HEK293 (cell line): ENCODE results near the gene PRKAG2.

Source experiments
- AEBP2 ChIP-seq: fragments of 450-650 bp; formaldehyde crosslinking; IDR thresholded peaks from 2 replicates; pipeline ENCODE4 v1.5.1; 2016; ENCODE audit warnings: missing biosample characterization, missing genetic modification characterization, borderline replicate concordance
- CTCF ChIP-seq: fragments of 450-650 bp; formaldehyde crosslinking; IDR thresholded peaks from 2 replicates; pipeline ENCODE4 v1.5.1; 2016; ENCODE audit warnings: missing biosample characterization, missing genetic modification characterization
- EGR2 ChIP-seq: fragments of 450-650 bp; formaldehyde crosslinking; IDR thresholded peaks from 2 replicates; pipeline ENCODE4 v1.5.1; 2016; ENCODE audit warnings: low read depth, missing biosample characterization, missing genetic modification characterization
- GFI1B ChIP-seq: fragments of 450-650 bp; formaldehyde crosslinking; IDR thresholded peaks from 2 replicates; pipeline ENCODE4 v1.5.1; 2016; ENCODE audit warnings: missing biosample characterization, missing genetic modification characterization
- GLIS1 ChIP-seq: fragments of 450-650 bp; formaldehyde crosslinking; IDR thresholded peaks from 2 replicates; pipeline ENCODE4 v1.5.1; 2016; ENCODE audit warnings: missing biosample characterization, missing genetic modification characterization
- GLIS2 ChIP-seq: fragments of 450-650 bp; formaldehyde crosslinking; IDR thresholded peaks from 2 replicates; pipeline ENCODE4 v1.5.1; 2016; ENCODE audit warnings: missing biosample characterization, missing genetic modification characterization
- KLF10 ChIP-seq: fragments of 450-650 bp; IDR thresholded peaks from 2 replicates; pipeline ENCODE4 v1.5.1; 2018; ENCODE audit warnings: missing biosample characterization, mild to moderate bottlenecking, missing genetic modification characterization
- MEIS1 ChIP-seq: sonication (generic); formaldehyde crosslinking; IDR thresholded peaks from 2 replicates; pipeline ENCODE4 v1.8.1; 2022; ENCODE audit warnings: missing genetic modification reagents, mild to moderate bottlenecking, borderline replicate concordance
- MZF1 ChIP-seq: fragments of 450-650 bp; formaldehyde crosslinking; IDR thresholded peaks from 2 replicates; pipeline ENCODE4 v1.5.1; 2017; ENCODE audit warnings: missing biosample characterization, missing genetic modification characterization, borderline replicate concordance
- OVOL3 ChIP-seq: fragments of 450-650 bp; formaldehyde crosslinking; IDR thresholded peaks from 2 replicates; pipeline ENCODE4 v1.5.1; 2016; ENCODE audit warnings: missing biosample characterization, missing genetic modification characterization
- PRDM10 ChIP-seq: fragments of 450-650 bp; formaldehyde crosslinking; IDR thresholded peaks from 2 replicates; pipeline ENCODE4 v1.5.1; 2016; ENCODE audit warnings: missing biosample characterization, missing genetic modification characterization
- SETDB1 ChIP-seq: IDR thresholded peaks from one replicate; pipeline ENCODE4 v1.6.1; 2017; ENCODE audit warnings: mild to moderate bottlenecking, low read length, moderate library complexity, mixed read lengths; ENCODE audit not compliant: insufficient read length
- SP3 ChIP-seq: fragments of 450-650 bp; formaldehyde crosslinking; IDR thresholded peaks from 2 replicates; pipeline ENCODE4 v1.5.1; 2016; ENCODE audit warnings: missing biosample characterization, missing genetic modification characterization
- SP7 ChIP-seq: fragments of 450-650 bp; formaldehyde crosslinking; IDR thresholded peaks from 2 replicates; pipeline ENCODE4 v1.5.1; 2016; ENCODE audit warnings: missing biosample characterization, missing genetic modification characterization
- TRIM28 ChIP-seq: IDR thresholded peaks from 2 replicates; pipeline ENCODE4 v1.6.1; 2011; ENCODE audit warnings: low read length, control low read depth, borderline replicate concordance
- ZBTB8A ChIP-seq: fragments of 450-650 bp; formaldehyde crosslinking; IDR thresholded peaks from 2 replicates; pipeline ENCODE4 v1.5.1; 2016; ENCODE audit warnings: missing biosample characterization, missing genetic modification characterization
- ZFHX2 ChIP-seq: fragments of 450-650 bp; formaldehyde crosslinking; conservative IDR thresholded peaks from 2 replicates; pipeline ENCODE4 v1.5.1; 2016; ENCODE audit warnings: missing biosample characterization, missing genetic modification characterization
- ZFP3 ChIP-seq: fragments of 450-650 bp; formaldehyde crosslinking; IDR thresholded peaks from 2 replicates; pipeline ENCODE4 v1.5.1; 2016; ENCODE audit warnings: low read depth, missing biosample characterization, missing genetic modification characterization
- ZNF112 ChIP-seq: fragments of 450-650 bp; formaldehyde crosslinking; IDR thresholded peaks from 2 replicates; pipeline ENCODE4 v1.5.0; 2017; ENCODE audit warnings: missing biosample characterization, missing genetic modification characterization
- ZNF157 ChIP-seq: fragments of 450-650 bp; formaldehyde crosslinking; IDR thresholded peaks from 2 replicates; pipeline ENCODE4 v1.5.1; 2016; ENCODE audit warnings: missing biosample characterization, missing genetic modification characterization
- ZNF169 ChIP-seq: fragments of 450-650 bp; formaldehyde crosslinking; IDR thresholded peaks from 2 replicates; pipeline ENCODE4 v1.5.1; 2016; ENCODE audit warnings: missing biosample characterization, missing genetic modification characterization
- ZNF2 ChIP-seq: fragments of 450-650 bp; formaldehyde crosslinking; IDR thresholded peaks from 2 replicates; pipeline ENCODE4 v1.5.1; 2016; ENCODE audit warnings: missing biosample characterization, missing genetic modification characterization
- ZNF202 ChIP-seq: fragments of 450-650 bp; formaldehyde crosslinking; IDR thresholded peaks from 2 replicates; pipeline ENCODE4 v1.5.1; 2016; ENCODE audit warnings: missing biosample characterization, missing genetic modification characterization, borderline replicate concordance
- ZNF221 ChIP-seq: fragments of 450-650 bp; formaldehyde crosslinking; IDR thresholded peaks from 2 replicates; pipeline ENCODE4 v1.5.1; 2017; ENCODE audit warnings: missing biosample characterization, missing genetic modification characterization, borderline replicate concordance
- ZNF37A ChIP-seq: fragments of 450-650 bp; IDR thresholded peaks from 2 replicates; pipeline ENCODE4 v1.5.1; 2018; ENCODE audit warnings: missing biosample characterization, missing genetic modification characterization
- ZNF394 ChIP-seq: fragments of 450-650 bp; formaldehyde crosslinking; IDR thresholded peaks from 2 replicates; pipeline ENCODE4 v1.5.1; 2016; ENCODE audit warnings: missing biosample characterization, missing genetic modification characterization, mild to moderate bottlenecking, moderate library complexity, borderline replicate concordance
- ZNF426 ChIP-seq: fragments of 450-650 bp; formaldehyde crosslinking; IDR thresholded peaks from 2 replicates; pipeline ENCODE4 v1.5.1; 2017; ENCODE audit warnings: missing biosample characterization, missing genetic modification characterization, mild to moderate bottlenecking, inconsistent platforms, moderate library complexity
- ZNF48 ChIP-seq: fragments of 450-650 bp; formaldehyde crosslinking; IDR thresholded peaks from 2 replicates; pipeline ENCODE4 v1.5.1; 2016; ENCODE audit warnings: missing biosample characterization, missing genetic modification characterization
- ZNF530 ChIP-seq: fragments of 450-650 bp; formaldehyde crosslinking; IDR thresholded peaks from 2 replicates; pipeline ENCODE4 v1.5.1; 2016; ENCODE audit warnings: low read depth, missing biosample characterization, missing genetic modification characterization
- ZNF561 ChIP-seq: fragments of 450-650 bp; IDR thresholded peaks from 2 replicates; pipeline ENCODE4 v1.5.1; 2018; ENCODE audit warnings: missing biosample characterization, missing genetic modification characterization, borderline replicate concordance
- ZNF585B ChIP-seq: fragments of 450-650 bp; formaldehyde crosslinking; IDR thresholded peaks from 2 replicates; pipeline ENCODE4 v1.5.1; 2016; ENCODE audit warnings: missing biosample characterization, missing genetic modification characterization
- ZNF596 ChIP-seq: fragments of 450-650 bp; IDR thresholded peaks from 2 replicates; pipeline ENCODE4 v1.5.0; 2018; ENCODE audit warnings: missing biosample characterization, mild to moderate bottlenecking, missing genetic modification characterization, moderate library complexity
- ZNF658 ChIP-seq: fragments of 450-650 bp; formaldehyde crosslinking; IDR thresholded peaks from 2 replicates; pipeline ENCODE4; 2016; ENCODE audit warnings: missing biosample characterization, missing genetic modification characterization
- ZNF707 ChIP-seq: fragments of 450-650 bp; formaldehyde crosslinking; IDR thresholded peaks from 2 replicates; pipeline ENCODE4 v1.5.1; 2016; ENCODE audit warnings: missing biosample characterization, missing genetic modification characterization
- ZNF747 ChIP-seq: fragments of 450-650 bp; formaldehyde crosslinking; IDR thresholded peaks from 2 replicates; pipeline ENCODE4 v1.5.1; 2016; ENCODE audit warnings: missing biosample characterization, missing genetic modification characterization
- ZNF768 ChIP-seq: fragments of 450-650 bp; formaldehyde crosslinking; IDR thresholded peaks from 2 replicates; pipeline ENCODE4 v1.5.1; 2018; ENCODE audit warnings: missing biosample characterization, mild to moderate bottlenecking, missing genetic modification characterization
- ZNF777 ChIP-seq: fragments of 450-650 bp; formaldehyde crosslinking; IDR thresholded peaks from 2 replicates; pipeline ENCODE4 v1.5.1; 2017; ENCODE audit warnings: missing biosample characterization, missing genetic modification characterization, borderline replicate concordance

PRKAG2 gene

DNA sequence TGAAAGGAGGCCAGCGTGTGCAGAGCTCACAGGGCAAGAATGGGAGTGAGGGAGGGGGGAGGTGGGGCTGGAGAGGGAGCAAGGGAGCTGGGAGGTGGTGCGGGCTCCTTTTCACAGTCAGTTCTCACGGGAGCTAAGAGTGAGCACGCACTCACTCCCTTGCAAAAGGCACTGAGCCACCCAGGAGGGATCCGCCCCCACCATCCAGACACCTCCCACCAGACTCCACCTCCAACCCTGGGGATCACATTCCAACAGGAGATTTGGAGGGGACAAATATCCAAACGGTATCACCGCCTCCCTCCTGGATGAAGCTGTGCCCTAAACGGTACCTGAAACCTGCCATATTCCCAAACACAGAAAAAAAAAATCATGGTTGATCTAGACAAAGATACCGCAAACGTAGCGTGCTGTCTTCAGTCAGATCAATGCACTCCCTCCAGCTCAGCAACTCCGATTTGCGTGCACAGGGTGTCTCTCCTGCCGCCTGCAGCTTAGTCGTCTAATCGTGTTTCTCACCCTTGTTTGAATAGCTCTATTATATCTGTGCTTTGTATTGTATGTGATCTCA lies 20.3 kb upstream of the PRKAG2 start (continued):
- TF ChIP-seq MZF1 (tag by site-specific recombination) (no peak), TRIM28 (peak; percentile 95), ZNF707 (tag by site-specific recombination) (no peak), GFI1B (tag by site-specific recombination) (no peak), ZNF169 (tag by site-specific recombination) (no peak), ZNF37A (tag by site-specific recombination) (no peak), EGR2 (tag by site-specific recombination) (peak; percentile 74; the same call in 1 of the 2 replicates), ZFP3 (no peak), ZBTB8A (tag by site-specific recombination) (no peak), AEBP2 (tag by site-specific recombination) (no peak), SP7 (peak; percentile 32; the same call in 1 of the 2 replicates), ZNF394 (tag by site-specific recombination) (no peak), ZNF221 (tag by site-specific recombination) (no peak), GLIS2 (tag by site-specific recombination) (peak; percentile 26; the same call in 1 of the 2 replicates), ZNF777 (tag by site-specific recombination) (no peak), ZNF747 (tag by site-specific recombination) (no peak), ZNF202 (tag by site-specific recombination) (no peak), CTCF (tag by site-specific recombination) (no peak), ZNF48 (tag by site-specific recombination) (no peak), ZNF112 (no peak), ZNF426 (no peak), ZNF561 (tag by site-specific recombination) (no peak), ZNF530 (tag by site-specific recombination) (no peak), ZNF2 (tag by site-specific recombination) (0 out of 2 replicates have a peak, but pooled peaks have one; percentile 28), GLIS1 (tag by site-specific recombination) (peak; percentile 69), ZNF157 (tag by site-specific recombination) (no peak), ZNF585B (tag by site-specific recombination) (no peak), MEIS1 (CRISPR knock-in tag) (no peak), ZNF658 (tag by site-specific recombination) (no peak), KLF10 (tag by site-specific recombination) (no peak), OVOL3 (no peak), ZFHX2 (tag by site-specific recombination) (peak; percentile 69), SP3 (tag by site-specific recombination) (peak; percentile 52), ZNF768 (tag by site-specific recombination) (no peak), ZNF596 (tag by site-specific recombination) (no peak), PRDM10 (tag by site-specific recombination) (peak; percentile 99), SETDB1 (no peak)
